Activated T-helper 17 cell treated with anti-CD3 and anti-CD28 coated beads, Interleukin-2, amount 50 U/mL, for 72 hours (primary cell): ENCODE data around the gene TMEM245. TPM values are rescaled to one million over a fixed set of nuclear protein-coding genes. Genes with fewer than 3 reads are reported as not detected.

Source experiments
- ATAC-seq: fragments of 150-1000 bp; cut with Tn5 transposase; replicated peaks from 2 replicates; pipeline ENCODE4 v1.10.0; 2021; ENCODE audit warnings: mild to moderate bottlenecking, moderate library complexity
- H3K27ac Mint-ChIP-seq: one replicate; pipeline ENCODE4 v1.8.0; 2022; ENCODE audit warnings: mixed read lengths
- H3K27me3 Mint-ChIP-seq: one replicate; pipeline ENCODE4 v1.8.0; 2022; ENCODE audit warnings: mixed read lengths
- H3K36me3 Mint-ChIP-seq: one replicate; pipeline ENCODE4 v1.8.0; 2022; ENCODE audit warnings: low read depth, mild to moderate bottlenecking, mixed read lengths
- H3K4me1 Mint-ChIP-seq: one replicate; pipeline ENCODE4 v1.8.0; 2022; ENCODE audit warnings: mixed read lengths
- H3K4me3 Mint-ChIP-seq: one replicate; pipeline ENCODE4 v1.8.0; 2022; ENCODE audit warnings: mild to moderate bottlenecking, mixed read lengths
- H3K9me3 Mint-ChIP-seq: one replicate; pipeline ENCODE4 v1.8.0; 2022; ENCODE audit warnings: mixed read lengths
- total RNA-seq, 2 donors: library from RNA; stranded (reverse); gene quantifications; one replicate each; pipeline ENCODE4 v1.2.3, GENCODE V29; 2022

TMEM245 gene
- 10 to 100 TPM; 19.3 to 22.3 TPM for total RNA-seq

DNA sequence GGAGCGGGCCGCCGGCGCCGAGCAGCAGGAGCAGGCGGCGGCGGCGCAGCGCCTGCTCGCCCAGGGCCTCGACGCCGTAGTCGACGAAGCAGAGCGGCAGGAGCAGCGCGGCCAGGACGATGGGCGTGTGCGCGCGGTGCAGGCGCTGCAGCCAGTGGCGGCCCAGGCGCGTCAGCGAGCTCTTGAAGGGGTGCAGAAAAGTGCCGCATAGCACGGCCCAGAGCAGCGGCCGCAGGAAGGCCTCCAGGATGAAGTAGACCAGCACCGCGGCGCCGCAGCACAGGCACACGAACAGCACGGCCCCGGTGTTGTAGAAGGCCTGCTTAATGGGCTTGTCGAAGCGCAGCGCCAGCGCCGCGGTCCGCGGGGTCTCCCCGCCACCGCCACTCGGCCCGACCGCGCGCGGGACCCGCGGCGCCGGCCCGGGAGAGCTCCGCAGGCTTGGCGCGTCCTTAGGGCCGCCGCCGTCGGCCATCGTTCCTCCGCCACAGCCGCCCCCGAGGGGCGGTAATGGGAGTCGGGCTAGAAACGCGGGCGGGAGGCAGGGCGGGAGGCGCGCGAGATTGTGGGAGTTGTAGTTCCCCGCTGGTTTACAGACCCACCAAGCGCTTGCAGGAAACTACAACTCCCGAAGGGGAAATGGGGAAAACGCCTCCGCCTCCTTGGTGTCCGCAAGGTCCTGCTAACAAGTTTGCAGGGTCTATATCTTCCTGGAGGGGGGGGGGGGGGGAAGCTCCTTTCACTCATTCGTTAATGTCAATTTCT, at the start of gene TMEM245:
Gene TMEM245 (minus strand): TSS at position 509 of the 765 bp plus-strand sequence. CDS start 34 bp downstream, at position 475.
- peak; percentile 84 for ATAC-seq
- peaks cover 20% of the 10 kb centered on the region for H3K4me1 Mint-ChIP-seq
- H3K9me3 Mint-ChIP-seq: no peaks in the 10 kb centered on the region

DNA sequence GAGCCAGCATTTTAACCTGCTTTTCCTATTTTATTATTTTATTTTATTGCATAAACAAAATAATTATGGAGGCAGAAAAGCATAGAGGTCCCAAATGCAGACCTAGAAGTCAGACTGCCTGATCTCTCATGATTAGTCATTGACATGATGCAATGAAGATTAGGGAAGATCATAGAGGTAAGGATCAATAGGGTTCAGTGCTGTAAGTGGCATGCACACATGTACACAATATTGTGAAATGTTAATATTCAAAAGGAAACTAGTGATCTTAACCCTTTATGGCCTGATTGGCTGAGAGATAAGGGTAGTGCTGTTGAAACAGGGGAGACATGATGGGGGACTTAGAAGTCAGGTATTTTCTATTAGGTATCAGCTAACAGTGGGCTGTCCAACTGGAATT, 48.4 kb upstream of the TMEM245 start:
- H3K4me1 Mint-ChIP-seq: peaks cover 4% of the 10 kb centered on the region
- no peak overlapping the region for H3K27ac Mint-ChIP-seq
- no peak overlapping the region for H3K4me3 Mint-ChIP-seq
- no peaks in the 10 kb centered on the region for H3K36me3 Mint-ChIP-seq
- H3K9me3 Mint-ChIP-seq: peaks cover 5% of the 10 kb centered on the region
- ATAC-seq: no peak
- peaks cover 55% of the 10 kb centered on the region for H3K27me3 Mint-ChIP-seq

More for the DNA sequence above, at the start of gene TMEM245:
- Mint-ChIP-seq H3K27me3 (no peaks in the 10 kb centered on the region), H3K4me3 (peak within 1 kb of the TSS; percentile 93), H3K36me3 (peaks cover 14% of the 10 kb centered on the region), H3K27ac (peak within 1 kb of the TSS; percentile 94)

DNA sequence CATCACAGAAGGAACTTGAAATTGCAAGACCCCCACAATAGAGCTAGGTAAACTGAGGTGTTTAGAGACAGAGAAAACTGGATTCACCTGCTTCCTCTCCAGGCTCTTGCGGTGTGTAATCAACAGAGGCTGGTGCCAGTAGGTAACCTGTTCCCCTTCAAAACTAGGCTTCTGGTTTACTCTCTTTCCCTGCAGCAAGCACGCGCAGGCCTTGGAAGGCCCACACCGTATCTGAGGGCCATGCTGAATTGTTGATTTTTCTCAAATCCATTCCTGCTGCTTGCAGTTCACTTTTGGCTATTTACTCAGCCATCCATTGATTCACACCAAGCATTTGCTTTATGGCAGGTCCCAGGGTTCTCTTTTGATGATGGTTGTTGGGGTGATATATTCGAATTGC, 48.0 kb upstream of the TMEM245 start:
- ATAC-seq: no peak
- Mint-ChIP-seq H3K9me3 (peaks cover 5% of the 10 kb centered on the region), H3K4me1 (peaks cover 4% of the 10 kb centered on the region), H3K4me3 (peak overlapping the region; percentile 35), H3K36me3 (no peaks in the 10 kb centered on the region), H3K27me3 (peaks cover 55% of the 10 kb centered on the region), H3K27ac (no peak overlapping the region)

GRCh38 chr9:109166771-109167601, 47.2 kb upstream of the TMEM245 start, which contains the start of gene FRRS1L:
FRRS1L (minus strand) TSS chr9:109167249; CDS start chr9:109167138, 111 bp downstream.
- Mint-ChIP-seq H3K4me1 (peaks cover 4% of the 10 kb centered on the region), H3K9me3 (peaks cover 5% of the 10 kb centered on the region), H3K27ac (no peak within 1 kb of the TSS), H3K27me3 (peaks cover 52% of the 10 kb centered on the region), H3K4me3 (peak within 1 kb of the TSS; percentile 35), H3K36me3 (no peaks in the 10 kb centered on the region)
- ATAC-seq: no peak

DNA sequence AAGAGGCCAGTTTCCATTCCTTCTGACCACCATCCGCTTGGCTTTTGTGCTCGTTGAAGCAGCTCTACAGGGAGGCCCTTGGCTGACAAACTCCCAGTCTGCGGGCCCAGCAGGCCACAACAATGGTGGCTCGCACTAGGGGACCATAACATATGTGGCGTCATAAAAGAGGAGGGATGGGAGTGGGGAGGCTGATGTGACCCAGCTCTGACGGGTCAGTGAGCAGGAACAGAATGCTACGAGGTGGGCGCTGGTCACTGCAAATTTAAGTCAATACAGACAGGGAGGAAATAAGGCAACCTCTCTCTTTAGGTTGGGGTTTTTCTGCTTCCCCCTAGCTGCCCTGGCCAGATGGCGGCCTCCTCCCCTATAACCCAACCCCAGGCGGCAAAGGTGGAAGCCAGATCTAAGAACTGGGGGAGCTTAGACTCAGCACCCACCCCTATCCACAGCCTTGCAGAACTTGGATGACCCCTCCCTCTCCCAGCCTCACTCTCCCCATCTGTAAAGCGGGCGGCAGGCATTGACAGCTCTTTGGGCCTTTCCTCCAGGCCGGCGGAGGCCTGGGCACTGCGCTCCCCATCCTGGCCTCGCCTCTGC, 46.5 kb upstream of the TMEM245 start:
- H3K36me3 Mint-ChIP-seq: no peaks in the 10 kb centered on the region
- peaks cover 5% of the 10 kb centered on the region for H3K9me3 Mint-ChIP-seq
- H3K4me1 Mint-ChIP-seq: peaks cover 4% of the 10 kb centered on the region
- no peak for ATAC-seq
- H3K27me3 Mint-ChIP-seq: peaks cover 49% of the 10 kb centered on the region
- H3K27ac Mint-ChIP-seq: no peak overlapping the region
- H3K4me3 Mint-ChIP-seq: no peak overlapping the region

GRCh38 chr9:109164042-109164441, 44.3 kb upstream of the TMEM245 start:
- Mint-ChIP-seq H3K27me3 (peaks cover 44% of the 10 kb centered on the region), H3K36me3 (no peaks in the 10 kb centered on the region), H3K4me1 (peaks cover 4% of the 10 kb centered on the region), H3K4me3 (no peak overlapping the region), H3K27ac (no peak overlapping the region), H3K9me3 (peaks cover 5% of the 10 kb centered on the region)
- no peak for ATAC-seq

GRCh38 chr9:109163194-109163593, 43.4 kb upstream of the TMEM245 start:
- ATAC-seq: no peak
- H3K36me3 Mint-ChIP-seq: no peaks in the 10 kb centered on the region
- peaks cover 45% of the 10 kb centered on the region for H3K27me3 Mint-ChIP-seq

GRCh38 chr9:109162677-109163076, 42.9 kb upstream of the TMEM245 start:
- ATAC-seq: no peak
- peaks cover 5% of the 10 kb centered on the region for H3K9me3 Mint-ChIP-seq
- H3K4me1 Mint-ChIP-seq: peaks cover 4% of the 10 kb centered on the region
- H3K27ac Mint-ChIP-seq: no peak overlapping the region
- H3K4me3 Mint-ChIP-seq: no peak overlapping the region
- H3K27me3 Mint-ChIP-seq: peaks cover 40% of the 10 kb centered on the region
- H3K36me3 Mint-ChIP-seq: no peaks in the 10 kb centered on the region

More at GRCh38 chr9:109163194-109163593, 43.4 kb upstream of the TMEM245 start:
- H3K27ac Mint-ChIP-seq: no peak overlapping the region
- no peak overlapping the region for H3K4me3 Mint-ChIP-seq
- peaks cover 4% of the 10 kb centered on the region for H3K4me1 Mint-ChIP-seq
- H3K9me3 Mint-ChIP-seq: peaks cover 5% of the 10 kb centered on the region

GRCh38 chr9:109161471-109161870, 41.7 kb upstream of the TMEM245 start:
- no peak overlapping the region for H3K4me3 Mint-ChIP-seq
- H3K27ac Mint-ChIP-seq: no peak overlapping the region
- ATAC-seq: no peak
- H3K27me3 Mint-ChIP-seq: peaks cover 38% of the 10 kb centered on the region
- no peaks in the 10 kb centered on the region for H3K36me3 Mint-ChIP-seq
- peaks cover 5% of the 10 kb centered on the region for H3K9me3 Mint-ChIP-seq
- no peaks in the 10 kb centered on the region for H3K4me1 Mint-ChIP-seq

DNA sequence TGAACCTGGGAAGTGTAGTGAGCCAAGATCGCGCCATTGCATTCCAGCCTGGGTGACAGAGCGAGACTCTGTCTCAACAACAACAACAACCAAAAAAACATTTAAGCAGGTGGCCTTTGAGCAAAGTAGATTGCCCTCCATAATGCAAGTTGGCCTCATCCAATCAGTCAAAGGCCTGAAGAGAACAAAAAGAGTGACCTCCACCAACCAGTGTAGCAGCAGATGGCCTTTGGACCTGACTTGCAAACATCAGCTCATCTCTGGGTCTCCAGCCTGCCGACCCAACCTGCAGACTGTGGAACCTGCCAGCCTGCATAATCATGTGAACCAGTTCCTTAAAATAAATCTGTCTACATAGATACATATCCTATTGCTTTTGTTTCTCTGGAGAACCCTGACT, 39.8 kb upstream of the TMEM245 start:
- Mint-ChIP-seq H3K27me3 (peaks cover 19% of the 10 kb centered on the region), H3K27ac (no peak overlapping the region), H3K4me1 (no peaks in the 10 kb centered on the region), H3K9me3 (no peaks in the 10 kb centered on the region), H3K4me3 (no peak overlapping the region), H3K36me3 (no peaks in the 10 kb centered on the region)
- no peak for ATAC-seq

GRCh38 chr9:109158651-109159050, 38.9 kb upstream of the TMEM245 start:
- no peak for ATAC-seq
- Mint-ChIP-seq H3K9me3 (peaks cover 3% of the 10 kb centered on the region), H3K36me3 (no peaks in the 10 kb centered on the region), H3K4me3 (no peak overlapping the region), H3K27me3 (peaks cover 13% of the 10 kb centered on the region), H3K4me1 (no peaks in the 10 kb centered on the region), H3K27ac (no peak overlapping the region)

DNA sequence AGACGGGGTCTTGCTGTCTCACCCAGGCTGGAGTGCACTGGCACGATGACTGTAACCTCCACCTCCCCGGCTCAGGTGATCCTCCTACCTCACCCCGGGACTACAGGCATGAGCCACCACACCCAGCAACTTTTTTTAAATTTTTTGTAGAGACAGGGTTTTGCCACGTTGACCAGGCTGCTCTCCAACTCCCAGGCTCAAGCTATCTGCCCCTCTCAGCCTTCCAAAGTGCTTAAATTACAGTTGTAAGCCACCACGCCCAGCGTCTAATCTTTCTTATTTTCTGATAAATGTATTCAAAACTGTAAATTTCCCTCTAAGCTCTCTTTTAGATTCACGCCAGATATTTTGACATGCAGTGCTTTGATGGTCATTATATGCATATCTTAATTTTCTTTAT, 37.0 kb upstream of the TMEM245 start:
- Mint-ChIP-seq H3K27me3 (peaks cover 13% of the 10 kb centered on the region), H3K9me3 (peaks cover 9% of the 10 kb centered on the region), H3K4me3 (no peak overlapping the region), H3K4me1 (no peaks in the 10 kb centered on the region), H3K36me3 (no peaks in the 10 kb centered on the region), H3K27ac (no peak overlapping the region)
- ATAC-seq: no peak

GRCh38 chr9:109150925-109151545, 31.3 kb upstream of the TMEM245 start:
- no peak for ATAC-seq
- H3K27me3 Mint-ChIP-seq: no peaks in the 10 kb centered on the region
- H3K4me1 Mint-ChIP-seq: no peaks in the 10 kb centered on the region
- H3K4me3 Mint-ChIP-seq: no peak overlapping the region
- peaks cover 10% of the 10 kb centered on the region for H3K9me3 Mint-ChIP-seq
- no peak overlapping the region for H3K27ac Mint-ChIP-seq
- no peaks in the 10 kb centered on the region for H3K36me3 Mint-ChIP-seq

- no peaks in the 10 kb centered on the region for H3K36me3 Mint-ChIP-seq
- no peak overlapping the region for H3K4me3 Mint-ChIP-seq
- no peak overlapping the region for H3K27ac Mint-ChIP-seq
- no peaks in the 10 kb centered on the region for H3K27me3 Mint-ChIP-seq
- ATAC-seq: no peak
- H3K9me3 Mint-ChIP-seq: peaks cover 10% of the 10 kb centered on the region
- no peaks in the 10 kb centered on the region for H3K4me1 Mint-ChIP-seq
Observed at GRCh38 chr9:109149722-109150121, 30.0 kb upstream of the TMEM245 start.
